Transverse colon (tissue), 4 donors: ENCODE results near the gene NUDT8. TPM values are rescaled to one million over a fixed set of nuclear protein-coding genes. Genes with fewer than 3 reads are reported as not detected.

Experiments used
- DNase-seq: peaks from one replicate; pipeline ENCODE4 v3.0.0-alpha.2; 2019
- H3K27ac ChIP-seq, 4 donors: fragments of 200-600 bp; sonication (generic); 2 replicates each; pipeline ENCODE4 v1.5.1; 2016 to 2018; ENCODE audit warnings: inconsistent platforms in 4 of 4
- H3K27me3 ChIP-seq: fragments of 200-600 bp; sonication (generic); 2 replicates; pipeline ENCODE4 v1.5.1; 2017; ENCODE audit warnings: inconsistent platforms
- H3K36me3 ChIP-seq, 4 donors: fragments of 200-600 bp; sonication (generic); 2 replicates each; pipeline ENCODE4 v1.5.1; 2017 to 2019; ENCODE audit warnings: inconsistent platforms in 4 of 4
- H3K4me1 ChIP-seq, 4 donors: fragments of 200-600 bp; sonication (generic); 2 replicates each; pipeline ENCODE4 v1.5.1; 2017 to 2020; ENCODE audit warnings: inconsistent platforms in 4 of 4
- H3K4me3 ChIP-seq, 4 donors: fragments of 200-600 bp; sonication (generic); 1 replicate in 1 of 4; 2 replicates in 3 of 4; pipeline versions ENCODE4 v1.5.1 to v1.6.1; 2017 to 2019; ENCODE audit warnings: inconsistent platforms in 4 of 4
- H3K9me3 ChIP-seq, 2 donors: fragments of 200-600 bp; sonication (generic); 2 replicates each; pipeline ENCODE4 v1.5.1; 2017 to 2019; ENCODE audit warnings: inconsistent platforms in 2 of 2
- EP300 ChIP-seq: sonication (generic); formaldehyde crosslinking; IDR thresholded peaks from one replicate; pipeline ENCODE4 v1.6.1; 2017; ENCODE audit warnings: antibody characterized with exemption, low read depth
- POLR2A ChIP-seq: fragments of 450-650 bp; IDR thresholded peaks from one replicate; pipeline ENCODE4 v1.6.1; 2016; ENCODE audit warnings: antibody characterized with exemption, mild to moderate bottlenecking, moderate library complexity
- POLR2AphosphoS5 ChIP-seq, 3 donors: sonication (generic); formaldehyde crosslinking; IDR thresholded peaks; one replicate each; pipeline ENCODE4 v1.6.1; 2016; ENCODE audit warnings: antibody characterized with exemption in 3 of 3
- WGBS, 2 donors: methylation state at CpG; one replicate each; pipeline ENCODE4 v1.1.5; 2018; ENCODE audit warnings: low coverage in 1 of 2; 5-methylcytosine and 5-hydroxymethylcytosine counted together
- in situ Hi-C, 4 donors: fragments of 200-750 bp; cut with MboI; loops; one replicate each; pipeline versions ENCODE4 v1.15.0 to v1.15.1; 2017; ENCODE audit warnings: low sequenced_read_pairs in 3 of 4, low pct_ligation_motif_present in 1 of 4, low pct_unique_long_range_greater_than_20kb in 1 of 4
- intact Hi-C: fragments of 100-400 bp; cut with DNase I; formaldehyde crosslinking; loops from one replicate; pipeline ENCODE4 v1.15.1; 2023; ENCODE audit warnings: low total_unique reads
- total RNA-seq, 4 donors: library from RNA; depleted of rRNA; stranded (reverse); fragments of >200 nt; gene quantifications; one replicate each; pipeline ENCODE4 v1.1.0, GENCODE V29; 2016
- TF ChIP-seq, protein P1 (sequence below), 5 experiments: fragments of 200-600 bp in 3 of 5; fragments of 450-650 bp in 2 of 5; sonication (generic) in 3 of 5; IDR thresholded peaks; 1 replicate in 2 of 5; 2 replicates in 3 of 5; pipeline ENCODE4 v1.5.1; 2016 to 2017; ENCODE audit warnings: antibody characterized with exemption in 5 of 5, inconsistent platforms in 3 of 5, mild to moderate bottlenecking in 2 of 5, moderate library complexity in 1 of 5

Gene NUDT8
- total RNA-seq, 4 donors from 2014 or later = 21.3 to 68.5 (median 26.9) TPM

DNA sequence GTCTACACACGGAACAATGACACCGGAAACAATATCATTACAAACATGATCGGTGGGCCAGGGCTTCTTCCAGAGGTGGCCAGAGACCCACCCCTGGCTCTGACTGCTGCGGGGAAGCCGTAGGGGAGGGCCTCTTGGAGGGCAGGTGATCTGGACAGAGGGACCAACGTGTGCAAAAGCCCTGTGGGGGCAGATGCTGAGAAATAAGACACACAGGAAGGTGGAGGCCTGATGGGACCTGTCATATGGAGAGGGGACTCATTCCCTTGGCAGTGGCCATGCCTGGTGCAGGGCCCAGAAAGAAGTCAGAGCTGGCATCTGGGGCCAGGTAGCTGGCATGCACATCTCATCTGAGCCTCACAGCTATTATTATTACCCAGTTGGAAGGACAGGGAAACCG is 43.6 kb upstream of the NUDT8 start:
- no peak for DNase-seq
- WGBS, 2 donors = 90% methylated on average over 7 of the region's 7 CpGs; no CpG with 5 or more reads in 1 of the 2 donors
- in situ Hi-C loops = no loop called here

DNA sequence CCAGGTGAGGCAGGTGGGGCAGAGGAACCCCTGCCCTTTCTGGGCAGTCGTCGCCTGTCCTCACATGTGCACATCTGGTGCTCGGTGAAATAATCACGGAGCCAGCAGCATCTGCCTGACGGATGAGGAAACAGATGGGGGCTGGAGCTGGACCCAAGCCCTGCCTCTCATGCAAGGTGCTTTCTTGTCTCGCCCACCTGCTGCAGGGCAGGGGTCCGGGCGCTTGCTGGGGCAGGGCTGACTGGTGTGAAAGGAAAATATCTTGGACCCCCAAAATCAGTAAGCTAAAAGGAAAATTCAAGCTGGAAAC is 41.4 kb upstream of the NUDT8 start:
- intact Hi-C loops = no loop called here
- in situ Hi-C loops = no loop called here
- no peaks in the 10 kb centered on the region for H3K9me3 ChIP-seq

More for the DNA sequence above, 43.6 kb upstream of the NUDT8 start:
- Histone ChIP-seq H3K27me3 (peaks cover 5% of the 10 kb centered on the region), H3K4me3 (no peak overlapping the region), H3K4me1 (peaks cover 0 to 13% (median 8%) of the 10 kb centered on the region in 4 donors), H3K27ac (no peak overlapping the region), H3K36me3 (no peaks in the 10 kb centered on the region), H3K9me3 (no peaks in the 10 kb centered on the region)
- intact Hi-C loops = no loop called here
- TF ChIP-seq, protein P1, sequence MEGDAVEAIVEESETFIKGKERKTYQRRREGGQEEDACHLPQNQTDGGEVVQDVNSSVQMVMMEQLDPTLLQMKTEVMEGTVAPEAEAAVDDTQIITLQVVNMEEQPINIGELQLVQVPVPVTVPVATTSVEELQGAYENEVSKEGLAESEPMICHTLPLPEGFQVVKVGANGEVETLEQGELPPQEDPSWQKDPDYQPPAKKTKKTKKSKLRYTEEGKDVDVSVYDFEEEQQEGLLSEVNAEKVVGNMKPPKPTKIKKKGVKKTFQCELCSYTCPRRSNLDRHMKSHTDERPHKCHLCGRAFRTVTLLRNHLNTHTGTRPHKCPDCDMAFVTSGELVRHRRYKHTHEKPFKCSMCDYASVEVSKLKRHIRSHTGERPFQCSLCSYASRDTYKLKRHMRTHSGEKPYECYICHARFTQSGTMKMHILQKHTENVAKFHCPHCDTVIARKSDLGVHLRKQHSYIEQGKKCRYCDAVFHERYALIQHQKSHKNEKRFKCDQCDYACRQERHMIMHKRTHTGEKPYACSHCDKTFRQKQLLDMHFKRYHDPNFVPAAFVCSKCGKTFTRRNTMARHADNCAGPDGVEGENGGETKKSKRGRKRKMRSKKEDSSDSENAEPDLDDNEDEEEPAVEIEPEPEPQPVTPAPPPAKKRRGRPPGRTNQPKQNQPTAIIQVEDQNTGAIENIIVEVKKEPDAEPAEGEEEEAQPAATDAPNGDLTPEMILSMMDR (IDR thresholded peaks at IDR 0.05) = no peak
- TF ChIP-seq POLR2A (no peak), EP300 (no peak), POLR2AphosphoS5 (IDR thresholded peaks at IDR 0.05) (no peak)

DNA sequence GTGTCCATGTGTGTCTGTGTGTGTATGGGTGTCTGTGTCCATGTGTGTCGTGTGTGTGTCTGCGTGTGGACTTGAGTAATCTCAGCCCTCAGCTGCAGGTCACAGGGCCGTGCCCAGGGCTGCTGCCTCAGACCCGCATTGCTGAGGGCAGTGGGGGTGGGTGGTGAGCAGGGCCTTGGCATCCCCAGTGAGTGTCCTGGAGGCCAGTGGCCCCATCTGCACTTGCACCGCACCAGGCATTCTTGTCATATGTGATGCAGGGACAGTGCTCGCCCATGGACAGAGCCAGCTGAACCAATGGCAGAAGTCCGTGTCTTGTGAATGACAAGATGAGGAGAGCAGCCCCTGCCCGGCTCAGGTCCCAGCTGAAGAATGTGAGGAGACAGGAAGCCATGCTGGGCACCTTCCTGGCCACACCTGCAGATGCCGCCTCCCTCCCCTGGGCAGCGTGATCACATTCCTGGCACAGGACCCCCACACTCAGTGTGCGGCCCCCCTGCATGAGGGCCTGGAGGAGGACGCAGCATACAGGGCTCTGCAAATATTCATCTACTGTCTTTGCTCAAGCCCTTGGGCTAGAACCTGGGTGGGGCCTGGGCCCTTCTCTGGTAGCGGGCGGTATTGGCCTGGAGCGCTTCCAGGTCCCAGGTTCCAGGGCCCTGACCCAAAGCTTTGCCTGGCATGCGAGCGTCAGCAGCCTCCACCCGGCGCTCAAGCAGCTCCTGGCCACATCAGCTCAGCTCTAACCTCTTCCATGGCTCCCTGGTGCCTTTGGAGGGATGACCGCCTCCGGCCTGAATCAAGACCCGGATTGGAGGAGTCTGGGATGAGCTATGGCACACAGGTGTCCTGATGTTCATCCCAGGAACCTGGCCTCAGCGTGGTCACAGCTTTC is 40.8 kb upstream of the NUDT8 start:
- intact Hi-C loops = no loop called here
- in situ Hi-C loops = no loop called here
- no peak for DNase-seq
- H3K9me3 ChIP-seq = no peaks in the 10 kb centered on the region
- no peak overlapping the region for H3K4me3 ChIP-seq
- H3K36me3 ChIP-seq = no peaks in the 10 kb centered on the region
- TF ChIP-seq POLR2AphosphoS5 (IDR thresholded peaks at IDR 0.05) (no peak), EP300 (no peak), POLR2A (no peak)
- TF ChIP-seq, protein P1 (IDR thresholded peaks at IDR 0.05) = no peak
- 82% methylated on average over 17 of the region's 23 CpGs; no CpG with 5 or more reads in 1 of the 2 donors for WGBS, 2 donors
- H3K4me1 ChIP-seq = peaks cover 0 to 13% (median 8%) of the 10 kb centered on the region in 4 donors
- no peak overlapping the region for H3K27ac ChIP-seq
- peaks cover 5% of the 10 kb centered on the region for H3K27me3 ChIP-seq

More for the DNA sequence above, 41.4 kb upstream of the NUDT8 start:
- Histone ChIP-seq H3K27me3 (peaks cover 5% of the 10 kb centered on the region), H3K36me3 (no peaks in the 10 kb centered on the region), H3K4me1 (peaks cover 0 to 13% (median 8%) of the 10 kb centered on the region in 4 donors), H3K27ac (no peak overlapping the region), H3K4me3 (no peak overlapping the region)
- WGBS, 2 donors = 63% methylated on average over 8 of the region's 8 CpGs; no CpG with 5 or more reads in 1 of the 2 donors
- no peak for DNase-seq
- TF ChIP-seq EP300 (no peak), POLR2A (no peak), POLR2AphosphoS5 (IDR thresholded peaks at IDR 0.05) (no peak)
- TF ChIP-seq, protein P1 (IDR thresholded peaks at IDR 0.05) = no peak

DNA sequence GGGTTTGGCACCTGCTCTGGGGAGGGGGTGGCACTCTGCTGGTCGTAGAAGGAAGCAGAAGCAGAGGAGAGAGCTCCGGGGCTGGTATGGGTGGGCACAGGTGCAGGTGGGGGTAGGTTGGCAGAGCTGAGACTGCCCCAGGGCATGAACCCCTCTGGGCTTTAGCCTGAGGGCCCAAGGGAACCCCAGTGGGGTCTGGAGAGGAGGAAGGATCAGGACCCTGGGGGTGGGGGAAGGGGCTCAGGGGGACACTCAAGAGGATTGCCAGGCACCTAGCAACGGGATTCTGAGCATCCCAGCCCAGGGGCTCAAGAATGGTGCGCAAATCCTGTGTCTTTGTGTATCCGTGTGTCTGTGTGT is 38.4 kb upstream of the NUDT8 start:
- no peak overlapping the region for H3K27ac ChIP-seq
- H3K9me3 ChIP-seq = no peaks in the 10 kb centered on the region
- no peak for DNase-seq
- in situ Hi-C loops = no loop called here
- intact Hi-C loops = no loop called here
- TF ChIP-seq EP300 (no peak), POLR2A (no peak), POLR2AphosphoS5 (IDR thresholded peaks at IDR 0.05) (no peak)
- TF ChIP-seq, protein P1 (IDR thresholded peaks at IDR 0.05) = no peak
- no peaks in the 10 kb centered on the region for H3K4me1 ChIP-seq
- WGBS, 2 donors = 44% methylated on average over 5 of the region's 5 CpGs; no CpG with 5 or more reads in 1 of the 2 donors
- H3K27me3 ChIP-seq = no peaks in the 10 kb centered on the region
- H3K36me3 ChIP-seq = no peaks in the 10 kb centered on the region
- no peak overlapping the region for H3K4me3 ChIP-seq
